ENCODE measurements around the gene TP53AIP1.

DNA sequence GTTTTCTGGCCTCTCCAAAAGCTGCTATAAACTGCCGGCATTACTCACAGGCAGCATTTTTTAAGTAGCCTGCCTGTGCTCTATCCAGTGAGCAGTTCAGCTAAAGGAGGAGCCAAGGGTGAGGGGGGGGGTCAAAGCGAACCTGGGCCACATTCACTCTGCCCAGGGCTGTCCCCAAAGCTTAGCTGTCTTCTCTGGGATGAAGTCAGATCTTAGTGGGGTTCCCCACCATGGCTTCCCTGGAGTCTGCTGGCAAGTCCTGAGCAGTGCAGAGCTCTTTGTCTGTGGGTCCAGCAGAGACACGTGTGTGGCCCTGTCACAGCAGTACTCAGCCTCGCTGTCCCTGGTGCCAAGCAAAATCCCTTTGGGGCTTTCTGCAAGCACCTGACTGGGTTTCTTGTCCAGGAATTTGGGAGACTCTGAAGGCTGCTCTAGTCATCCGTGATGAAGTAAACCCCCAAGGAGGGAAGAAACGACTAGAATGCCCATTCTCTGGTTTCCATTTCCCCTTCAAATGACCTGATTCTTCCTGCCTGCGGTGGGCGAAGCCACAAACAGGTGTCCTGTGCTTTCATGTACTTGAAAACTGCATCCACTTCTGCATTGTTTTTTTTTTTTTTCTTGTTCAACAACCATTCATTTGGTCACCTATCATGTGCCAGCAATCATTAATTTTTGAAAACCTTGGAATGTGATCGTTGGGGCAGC is 48.9 kb downstream of the TP53AIP1 start:
- TF ChIP-seq, protein P1, sequence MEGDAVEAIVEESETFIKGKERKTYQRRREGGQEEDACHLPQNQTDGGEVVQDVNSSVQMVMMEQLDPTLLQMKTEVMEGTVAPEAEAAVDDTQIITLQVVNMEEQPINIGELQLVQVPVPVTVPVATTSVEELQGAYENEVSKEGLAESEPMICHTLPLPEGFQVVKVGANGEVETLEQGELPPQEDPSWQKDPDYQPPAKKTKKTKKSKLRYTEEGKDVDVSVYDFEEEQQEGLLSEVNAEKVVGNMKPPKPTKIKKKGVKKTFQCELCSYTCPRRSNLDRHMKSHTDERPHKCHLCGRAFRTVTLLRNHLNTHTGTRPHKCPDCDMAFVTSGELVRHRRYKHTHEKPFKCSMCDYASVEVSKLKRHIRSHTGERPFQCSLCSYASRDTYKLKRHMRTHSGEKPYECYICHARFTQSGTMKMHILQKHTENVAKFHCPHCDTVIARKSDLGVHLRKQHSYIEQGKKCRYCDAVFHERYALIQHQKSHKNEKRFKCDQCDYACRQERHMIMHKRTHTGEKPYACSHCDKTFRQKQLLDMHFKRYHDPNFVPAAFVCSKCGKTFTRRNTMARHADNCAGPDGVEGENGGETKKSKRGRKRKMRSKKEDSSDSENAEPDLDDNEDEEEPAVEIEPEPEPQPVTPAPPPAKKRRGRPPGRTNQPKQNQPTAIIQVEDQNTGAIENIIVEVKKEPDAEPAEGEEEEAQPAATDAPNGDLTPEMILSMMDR (conservative IDR thresholded peaks at IDR 0.05; ENCODE audit: low read depth, low read length) = no peak
- no peak for TF ChIP-seq EZH2 (IDR thresholded peaks at IDR 0.05; ENCODE audit: borderline replicate concordance, low read depth, low read length, poor library complexity, severe bottlenecking)

Measured in A673 (cell line).